Breast epithelium (tissue), 4 donors: ENCODE results near the gene SLC25A41. TPM values are rescaled to one million over a fixed set of nuclear protein-coding genes. Genes with fewer than 3 reads are reported as not detected.

Source experiments
- DNase-seq, 2 donors: peaks; one replicate each; pipeline ENCODE4 v3.0.0-alpha.2; 2019; ENCODE audit warnings: low spot score in 2 of 2
- H3K27ac ChIP-seq, 2 donors: fragments of 200-600 bp; sonication (generic) in 1 of 2; one replicate each; pipeline ENCODE4 v1.5.1; 2016 to 2019; ENCODE audit warnings: mild to moderate bottlenecking in 1 of 2
- H3K27me3 ChIP-seq, 2 donors: fragments of 200-600 bp; sonication (generic) in 1 of 2; one replicate each; pipeline versions ENCODE4 v1.5.1 to v1.6.0; 2017 to 2019; ENCODE audit warnings: control low read depth in 1 of 2, mild to moderate bottlenecking in 1 of 2
- H3K36me3 ChIP-seq: fragments of 200-600 bp; one replicate; pipeline ENCODE4 v1.5.1; 2019
- H3K4me1 ChIP-seq, 2 donors: fragments of 200-600 bp; sonication (generic); one replicate each; pipeline ENCODE4 v1.5.1; 2016 to 2019; ENCODE audit warnings: control low read depth in 1 of 2
- H3K4me3 ChIP-seq, 3 donors: fragments of 200-600 bp; sonication (generic); 1 replicate in 2 of 3; 2 replicates in 1 of 3; pipeline ENCODE4 v1.5.1; 2016 to 2019; ENCODE audit warnings: mild to moderate bottlenecking in 3 of 3, moderate library complexity in 2 of 3
- H3K9me3 ChIP-seq, 2 donors: fragments of 200-600 bp; sonication (generic) in 1 of 2; one replicate each; pipeline ENCODE4 v1.5.1; 2016 to 2019; ENCODE audit warnings: control low read depth in 1 of 2
- POLR2A ChIP-seq: fragments of 450-650 bp; IDR thresholded peaks from one replicate; pipeline ENCODE4 v1.6.1; 2016; ENCODE audit warnings: antibody characterized with exemption, mild to moderate bottlenecking, moderate library complexity
- POLR2AphosphoS5 ChIP-seq, 3 donors: sonication (generic); formaldehyde crosslinking; IDR thresholded peaks; one replicate each; pipeline ENCODE4 v1.6.1; 2017; ENCODE audit warnings: antibody characterized with exemption in 3 of 3
- intact Hi-C: fragments of 100-400 bp; cut with DNase I; formaldehyde crosslinking; loops from one replicate; pipeline ENCODE4 v1.15.1; 2023; ENCODE audit warnings: low total_unique reads
- total RNA-seq, 3 donors: library from RNA; depleted of rRNA; stranded (reverse); fragments of >200 nt; gene quantifications; one replicate each; pipeline ENCODE4 v1.1.0, GENCODE V29; 2016
- TF ChIP-seq, protein P1 (sequence below), 3 donors: fragments of 450-650 bp; IDR thresholded peaks; one replicate each; pipeline ENCODE4 v1.5.1; 2016 to 2017; ENCODE audit warnings: antibody characterized with exemption in 3 of 3, mild to moderate bottlenecking in 3 of 3, moderate library complexity in 3 of 3

SLC25A41 gene
- total RNA-seq, 3 donors from 2014 or later: 0.44 TPM; not detected in 2

DNA sequence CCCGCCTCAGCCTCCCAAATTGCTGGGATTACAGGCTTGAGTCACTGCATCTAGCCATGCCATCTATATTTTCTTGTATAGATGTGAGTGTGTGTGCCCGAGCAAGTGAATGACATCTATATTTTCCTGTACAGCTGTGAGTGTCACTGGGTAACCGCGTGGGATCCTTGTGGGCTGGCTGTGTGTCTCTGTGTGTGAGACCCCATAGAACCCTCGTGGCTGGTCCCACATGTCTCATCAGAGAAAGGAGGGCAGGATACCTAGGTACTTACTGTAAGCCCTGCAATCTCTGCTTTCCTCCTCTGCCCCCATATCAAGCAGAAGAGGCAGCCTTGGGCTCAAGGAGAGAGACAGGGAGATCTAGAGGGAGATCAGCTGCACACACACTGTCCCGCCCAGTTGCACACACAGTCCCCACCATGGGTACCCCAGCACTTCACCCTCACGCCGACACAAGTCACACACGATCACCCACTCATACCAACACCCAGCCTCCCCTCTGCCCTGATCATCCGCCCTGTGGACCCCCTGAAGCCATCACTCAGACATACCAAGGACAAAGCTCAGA, 47.4 kb upstream of the SLC25A41 start:
- no peaks in the 10 kb centered on the region for H3K36me3 ChIP-seq
- no peaks in the 10 kb centered on the region for H3K4me1 ChIP-seq
- DNase-seq: no peak
- intact Hi-C loops: no loop called here
- no peak overlapping the region for H3K27ac ChIP-seq
- H3K4me3 ChIP-seq: peak overlapping the region; percentile 26 to 29 (median 26)
- H3K27me3 ChIP-seq: peaks cover 0 to 10% of the 10 kb centered on the region in 2 donors
- no peaks in the 10 kb centered on the region for H3K9me3 ChIP-seq
- TF ChIP-seq, protein P1, sequence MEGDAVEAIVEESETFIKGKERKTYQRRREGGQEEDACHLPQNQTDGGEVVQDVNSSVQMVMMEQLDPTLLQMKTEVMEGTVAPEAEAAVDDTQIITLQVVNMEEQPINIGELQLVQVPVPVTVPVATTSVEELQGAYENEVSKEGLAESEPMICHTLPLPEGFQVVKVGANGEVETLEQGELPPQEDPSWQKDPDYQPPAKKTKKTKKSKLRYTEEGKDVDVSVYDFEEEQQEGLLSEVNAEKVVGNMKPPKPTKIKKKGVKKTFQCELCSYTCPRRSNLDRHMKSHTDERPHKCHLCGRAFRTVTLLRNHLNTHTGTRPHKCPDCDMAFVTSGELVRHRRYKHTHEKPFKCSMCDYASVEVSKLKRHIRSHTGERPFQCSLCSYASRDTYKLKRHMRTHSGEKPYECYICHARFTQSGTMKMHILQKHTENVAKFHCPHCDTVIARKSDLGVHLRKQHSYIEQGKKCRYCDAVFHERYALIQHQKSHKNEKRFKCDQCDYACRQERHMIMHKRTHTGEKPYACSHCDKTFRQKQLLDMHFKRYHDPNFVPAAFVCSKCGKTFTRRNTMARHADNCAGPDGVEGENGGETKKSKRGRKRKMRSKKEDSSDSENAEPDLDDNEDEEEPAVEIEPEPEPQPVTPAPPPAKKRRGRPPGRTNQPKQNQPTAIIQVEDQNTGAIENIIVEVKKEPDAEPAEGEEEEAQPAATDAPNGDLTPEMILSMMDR (IDR thresholded peaks at IDR 0.05): no peak
- TF ChIP-seq POLR2AphosphoS5 (IDR thresholded peaks at IDR 0.05) (no peak), POLR2A (no peak)

DNA sequence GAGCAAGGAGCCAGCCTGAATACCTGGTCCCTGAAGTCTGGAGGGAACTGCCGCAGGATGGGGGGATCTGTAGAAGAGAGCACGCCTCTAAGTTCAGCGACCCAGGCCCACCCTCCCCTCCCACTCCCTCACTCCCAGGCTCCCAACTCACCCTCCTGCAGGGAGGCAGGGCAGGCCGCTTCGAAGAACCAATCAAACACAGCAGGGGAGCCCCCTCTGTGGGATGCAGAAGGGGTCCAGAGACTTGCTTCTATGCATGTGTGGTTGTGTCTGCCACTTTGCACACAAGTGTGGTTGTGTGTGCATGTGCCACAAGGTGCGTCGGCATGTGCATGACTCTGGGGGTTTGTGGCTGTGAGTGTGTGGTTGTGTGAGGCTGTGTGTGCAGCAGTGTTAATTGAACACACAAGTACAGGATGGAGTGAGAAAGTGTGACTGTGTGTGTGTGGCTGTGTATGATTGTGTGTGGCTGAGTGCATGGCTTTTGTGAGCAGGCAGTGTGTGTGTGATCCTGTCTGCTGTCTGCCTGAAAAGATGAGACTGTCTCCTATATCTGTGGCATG, 46.4 kb upstream of the SLC25A41 start:
- Histone ChIP-seq H3K4me3 (no peak overlapping the region), H3K9me3 (no peaks in the 10 kb centered on the region), H3K27ac (no peak overlapping the region), H3K4me1 (peaks cover 0 to 5% of the 10 kb centered on the region in 2 donors), H3K27me3 (peaks cover 0 to 20% of the 10 kb centered on the region in 2 donors), H3K36me3 (no peaks in the 10 kb centered on the region)
- intact Hi-C loops: no loop called here
- no peak for DNase-seq
- TF ChIP-seq, protein P1 (IDR thresholded peaks at IDR 0.05): no peak
- TF ChIP-seq POLR2AphosphoS5 (IDR thresholded peaks at IDR 0.05) (no peak), POLR2A (no peak)

DNA sequence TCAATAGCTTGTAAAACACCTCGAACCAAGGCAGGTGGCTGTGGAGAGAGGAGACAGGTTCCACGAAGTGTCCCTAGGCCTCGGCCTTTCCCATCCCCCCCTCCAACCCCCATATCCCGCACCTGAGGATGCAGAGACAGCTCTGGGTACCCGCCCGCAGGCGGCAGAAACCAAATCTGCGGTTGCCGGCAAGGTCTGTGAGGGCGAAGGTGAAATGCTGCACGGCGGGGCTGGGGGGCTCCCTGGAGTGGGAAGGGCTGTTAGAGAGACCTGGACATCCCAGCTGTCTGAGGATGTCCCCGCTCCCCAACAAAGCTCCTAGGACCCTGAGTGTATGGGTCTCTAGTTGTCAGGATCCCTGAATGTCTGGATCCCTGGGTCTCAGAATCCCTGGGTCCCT, 45.3 kb upstream of the SLC25A41 start:
- DNase-seq: no peak
- no peak for TF ChIP-seq POLR2A
- TF ChIP-seq, protein P1 (IDR thresholded peaks at IDR 0.05): no peak
- no peak for TF ChIP-seq POLR2AphosphoS5 (IDR thresholded peaks at IDR 0.05)
- H3K27me3 ChIP-seq: peaks cover 0 to 23% of the 10 kb centered on the region in 2 donors

DNA sequence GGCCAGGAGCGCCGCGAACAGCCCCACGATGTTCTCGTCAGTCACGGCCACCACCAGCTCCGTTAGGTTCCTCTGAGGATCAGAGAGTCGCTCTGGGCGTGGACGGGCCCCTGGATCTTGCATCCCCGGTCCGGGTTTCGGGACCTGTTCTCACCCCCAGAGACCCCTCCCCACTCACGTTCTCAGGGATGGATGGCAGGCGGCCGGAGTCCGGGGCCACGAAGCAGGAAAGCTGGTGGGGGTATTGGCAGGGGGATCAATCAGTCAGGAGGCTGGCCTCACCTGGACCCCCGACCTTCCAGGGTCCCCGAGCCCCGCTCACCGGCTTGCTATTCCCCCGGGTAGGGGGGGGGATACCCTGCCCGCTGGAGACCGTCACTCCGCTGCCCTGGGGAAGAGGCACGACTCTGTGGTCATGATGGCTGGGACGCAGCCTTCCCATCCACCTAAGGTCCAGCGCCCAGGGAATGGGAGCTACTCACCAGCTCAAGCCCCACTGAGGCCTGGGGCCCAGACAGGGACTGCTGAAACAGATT, 43.4 kb upstream of the SLC25A41 start:
- Histone ChIP-seq H3K4me1 (peaks cover 0 to 5% of the 10 kb centered on the region in 2 donors), H3K4me3 (peak overlapping the region in 2 of 3 donors; percentile 42 to 56), H3K9me3 (no peaks in the 10 kb centered on the region), H3K27ac (no peak overlapping the region), H3K36me3 (no peaks in the 10 kb centered on the region), H3K27me3 (peaks cover 0 to 23% of the 10 kb centered on the region in 2 donors)
- TF ChIP-seq POLR2A (no peak), POLR2AphosphoS5 (IDR thresholded peaks at IDR 0.05) (no peak)
- TF ChIP-seq, protein P1 (IDR thresholded peaks at IDR 0.05): no peak
- no peak for DNase-seq
- intact Hi-C loops: no loop called here

More for the DNA sequence above, 45.3 kb upstream of the SLC25A41 start:
- no peaks in the 10 kb centered on the region for H3K36me3 ChIP-seq
- peaks cover 0 to 5% of the 10 kb centered on the region in 2 donors for H3K4me1 ChIP-seq
- no peak overlapping the region for H3K4me3 ChIP-seq
- no peak overlapping the region for H3K27ac ChIP-seq
- H3K9me3 ChIP-seq: no peaks in the 10 kb centered on the region
- intact Hi-C loops: no loop called here
